KG1 (cell line): ENCODE data around the gene MTERF4.

Experiments used
- DNase-seq: peaks from one replicate; lab custom pipeline; 2025; lab: John Stamatoyannopoulos, UW

The MTERF4 gene

GRCh38 chr2:241068942-241069810 is 32.9 kb downstream of the MTERF4 start:
- no peak for DNase-seq

GRCh38 chr2:241068136-241068941 is 33.7 kb downstream of the MTERF4 start:
- no peak for DNase-seq

GRCh38 chr2:241067501-241068135 is 34.5 kb downstream of the MTERF4 start:
- no peak for DNase-seq

- DNase-seq = no peak
These were observed 35.2 kb downstream of the MTERF4 start for GRCh38 chr2:241066893-241067341.

GRCh38 chr2:241066171-241066892 is 35.8 kb downstream of the MTERF4 start:
- DNase-seq = no peak

GRCh38 chr2:241065355-241065803 is 36.7 kb downstream of the MTERF4 start:
- no peak for DNase-seq

GRCh38 chr2:241064802-241065354 is 37.2 kb downstream of the MTERF4 start:
- DNase-seq = no peak

GRCh38 chr2:241064008-241064801 is 37.9 kb downstream of the MTERF4 start:
- DNase-seq = no peak

- no peak for DNase-seq
These were observed 38.5 kb downstream of the MTERF4 start for GRCh38 chr2:241063587-241063986.

- no peak for DNase-seq
These were observed 39.0 kb downstream of the MTERF4 start for GRCh38 chr2:241063093-241063551.

GRCh38 chr2:241062389-241063092 is 39.5 kb downstream of the MTERF4 start:
- DNase-seq = no peak

GRCh38 chr2:241061275-241061674 is 40.8 kb downstream of the MTERF4 start:
- DNase-seq = no peak

- no peak for DNase-seq
These were observed 48.4 kb downstream of the MTERF4 start for GRCh38 chr2:241053576-241054251.

- DNase-seq = no peak
These were observed 49.3 kb downstream of the MTERF4 start for GRCh38 chr2:241052677-241053360.

- no peak for DNase-seq
These were observed 50.3 kb downstream of the MTERF4 start for GRCh38 chr2:241051578-241052487.

GRCh38 chr2:241050624-241051577 is 51.2 kb downstream of the MTERF4 start:
- no peak for DNase-seq
